IMR-90 (cell line): ENCODE measurements around the gene DHRS3. TPM values are rescaled to one million over a fixed set of nuclear protein-coding genes. Genes with fewer than 3 reads are reported as not detected.

Experiments
- ATAC-seq: fragments of 200-7000 bp; cut with Tn5 transposase; 2 replicates; pipeline ENCODE4 v1.9.1; 2020; ENCODE audit warnings: low read depth, mild to moderate bottlenecking, moderate library complexity
- BruUV-seq: library from RNA; stranded (reverse); fragments of 400-500 nt; replicated peaks from 2 replicates; lab custom pipeline; 2021; lab: Mats Ljungman, UMichigan
- CTCF ChIA-PET: fragments of 300-600 bp; formaldehyde crosslinking; extraction: SDS; loops from one replicate; lab custom pipeline; 2021; ENCODE audit warnings: antibody characterized with exemption; lab: Yijun Ruan, JAX
- POLR2A ChIA-PET: fragments of 300-600 bp; sonication (Branson Sonifier 250); formaldehyde crosslinking; loops from one replicate; lab custom pipeline; 2022; ENCODE audit warnings: antibody characterized with exemption; ENCODE audit not compliant: unreplicated experiment; lab: Charles Lee
- DNase-seq: peaks from one replicate; pipeline ENCODE4 v3.0.0; 2013
- H2AFZ ChIP-seq: replicated peaks from 2 replicates; pipeline ENCODE3; 2013; ENCODE audit warnings: low read length, mild to moderate bottlenecking; ENCODE audit not compliant: poor library complexity
- H2AK5ac ChIP-seq: 2 replicates; pipeline ENCODE4 v1.6.1; 2013; ENCODE audit warnings: low read depth, low read length, inconsistent platforms
- H2AK9ac ChIP-seq: replicated peaks from 2 replicates; pipeline ENCODE3; 2013; ENCODE audit warnings: mild to moderate bottlenecking, low read depth, low read length, moderate library complexity; ENCODE audit not compliant: poor library complexity
- H2BK120ac ChIP-seq: 2 replicates; pipeline ENCODE4 v1.6.1; 2013; ENCODE audit warnings: low read depth, low read length, inconsistent platforms
- H2BK15ac ChIP-seq: 3 replicates; pipeline ENCODE4 v1.6.1; 2013; ENCODE audit warnings: low read depth, low read length, inconsistent platforms
- H2BK20ac ChIP-seq: 2 replicates; pipeline ENCODE4 v1.6.1; 2013; ENCODE audit warnings: low read depth, mild to moderate bottlenecking, inconsistent platforms, low read length, moderate library complexity
- H2BK5ac ChIP-seq: 2 replicates; pipeline ENCODE4 v1.6.1; 2013; ENCODE audit warnings: mild to moderate bottlenecking, low read depth, low read length, inconsistent platforms; ENCODE audit not compliant: poor library complexity, severe bottlenecking
- H3K14ac ChIP-seq: replicated peaks from 2 replicates; pipeline ENCODE4 v1.6.1; 2013; ENCODE audit warnings: low read depth, low read length, inconsistent platforms
- H3K18ac ChIP-seq: 2 replicates; pipeline ENCODE4 v1.6.1; 2013; ENCODE audit warnings: low read depth, low read length, control low read depth
- H3K23ac ChIP-seq: 2 replicates; pipeline ENCODE4 v1.6.1; 2013; ENCODE audit warnings: low read depth, low read length, inconsistent platforms
- H3K27ac ChIP-seq: 2 replicates; pipeline ENCODE4 v1.5.1; 2013; ENCODE audit warnings: mild to moderate bottlenecking, control low read depth, low read length; ENCODE audit not compliant: insufficient read depth
- H3K27me3 ChIP-seq: 2 replicates; pipeline ENCODE4 v1.6.1; 2013; ENCODE audit warnings: low read length; ENCODE audit not compliant: control insufficient read depth, insufficient read depth
- H3K36me3 ChIP-seq: 2 replicates; pipeline ENCODE4 v1.6.1; 2013; ENCODE audit warnings: low read length, mixed read lengths; ENCODE audit not compliant: control insufficient read depth, insufficient read depth
- H3K4ac ChIP-seq: 2 replicates; pipeline ENCODE4 v1.6.1; 2013; ENCODE audit warnings: low read depth, low read length, inconsistent platforms
- H3K4me1 ChIP-seq: 2 replicates; pipeline ENCODE4 v1.6.1; 2013; ENCODE audit warnings: low read length, mixed read lengths; ENCODE audit not compliant: control insufficient read depth, insufficient read depth
- H3K4me2 ChIP-seq: 2 replicates; pipeline ENCODE4 v1.6.1; 2013; ENCODE audit warnings: low read depth, mild to moderate bottlenecking, control low read depth, low read length, moderate library complexity
- H3K4me3 ChIP-seq: 2 replicates; pipeline ENCODE4 v1.5.1; 2013; ENCODE audit warnings: low read depth, mild to moderate bottlenecking, control low read depth, low read length, moderate library complexity; ENCODE audit not compliant: insufficient read depth
- H3K56ac ChIP-seq: 2 replicates; pipeline ENCODE4 v1.6.1; 2013; ENCODE audit warnings: low read length, inconsistent platforms; ENCODE audit not compliant: insufficient read depth; ENCODE audit errors: extremely low read depth
- H3K79me1 ChIP-seq, 2 experiments: 2 replicates each; pipeline ENCODE4 v1.6.1; 2013; ENCODE audit warnings: low read length in 2 of 2, inconsistent platforms in 1 of 2, low read depth in 1 of 2
- H3K9ac ChIP-seq: 2 replicates; pipeline ENCODE4 v1.6.1; 2013; ENCODE audit warnings: low read depth, low read length, control low read depth
- H3K9me1 ChIP-seq: 2 replicates; pipeline ENCODE4 v1.6.1; 2013; ENCODE audit warnings: low read length, inconsistent platforms; ENCODE audit not compliant: insufficient read depth
- H3K9me3 ChIP-seq: 2 replicates; pipeline ENCODE4 v1.6.1; 2013; ENCODE audit warnings: low read length; ENCODE audit not compliant: control insufficient read depth, insufficient read depth
- H4K20me1 ChIP-seq: 2 replicates; pipeline ENCODE4 v1.6.1; 2013; ENCODE audit warnings: low read length, inconsistent platforms; ENCODE audit not compliant: insufficient read depth
- H4K5ac ChIP-seq: 2 replicates; pipeline ENCODE4 v1.6.1; 2013; ENCODE audit warnings: mild to moderate bottlenecking, low read depth, low read length, control low read depth
- H4K8ac ChIP-seq, 2 experiments: 2 replicates each; pipeline ENCODE4 v1.6.1; 2013; ENCODE audit warnings: low read depth in 2 of 2, low read length in 2 of 2, control low read depth in 1 of 2, inconsistent platforms in 1 of 2
- H4K91ac ChIP-seq: 2 replicates; pipeline ENCODE4 v1.6.1; 2013; ENCODE audit warnings: low read depth, low read length, inconsistent platforms; ENCODE audit not compliant: insufficient read depth
- BHLHE40 ChIP-seq: fragments of 150-350 bp; IDR thresholded peaks from 2 replicates; pipeline ENCODE4 v1.6.1; 2016; ENCODE audit warnings: mild to moderate bottlenecking, low read depth, low read length
- CEBPB ChIP-seq: IDR thresholded peaks from 2 replicates; pipeline ENCODE4 v1.6.1; 2012; ENCODE audit warnings: low read depth, low read length, improper control_type of control experiment
- CHD1 ChIP-seq: IDR thresholded peaks from 2 replicates; pipeline ENCODE4 v1.6.1; 2012; ENCODE audit warnings: low read depth, low read length, improper control_type of control experiment
- CTCF ChIP-seq: conservative IDR thresholded peaks from 2 replicates; pipeline ENCODE4 v1.5.1; 2012; ENCODE audit warnings: mild to moderate bottlenecking, low read depth, low read length, improper control_type of control experiment
- FOS ChIP-seq: fragments of 150-350 bp; IDR thresholded peaks from 2 replicates; pipeline ENCODE4 v1.6.1; 2016; ENCODE audit warnings: low read depth, low read length
- MAFK ChIP-seq: IDR thresholded peaks from 2 replicates; pipeline ENCODE4 v1.6.1; 2012; ENCODE audit warnings: low read depth, low read length, improper control_type of control experiment
- MAZ ChIP-seq: IDR thresholded peaks from 2 replicates; pipeline ENCODE4 v1.6.1; 2012; ENCODE audit warnings: low read depth, mild to moderate bottlenecking, low read length, improper control_type of control experiment, moderate library complexity, borderline replicate concordance
- MXI1 ChIP-seq: IDR thresholded peaks from 2 replicates; pipeline ENCODE4 v1.6.1; 2012; ENCODE audit warnings: low read depth, mild to moderate bottlenecking, low read length, moderate library complexity, borderline replicate concordance
- NFE2L2 ChIP-seq: fragments of 150-350 bp; IDR thresholded peaks from 2 replicates; pipeline ENCODE4 v1.6.1; 2016; ENCODE audit warnings: low read depth, mild to moderate bottlenecking, low read length
- POLR2A ChIP-seq: IDR thresholded peaks from 2 replicates; pipeline ENCODE4 v1.6.1; 2012; ENCODE audit warnings: mild to moderate bottlenecking, low read depth, low read length
- RAD21 ChIP-seq: IDR thresholded peaks from 2 replicates; pipeline ENCODE4 v1.6.1; 2012; ENCODE audit warnings: low read length, improper control_type of control experiment
- RCOR1 ChIP-seq: IDR thresholded peaks from 2 replicates; pipeline ENCODE4 v1.6.1; 2012; ENCODE audit warnings: mild to moderate bottlenecking, low read length, improper control_type of control experiment; ENCODE audit not compliant: insufficient replicate concordance
- RFX5 ChIP-seq: IDR thresholded peaks from 2 replicates; pipeline ENCODE4 v1.8.0; 2012; ENCODE audit warnings: low read depth, mild to moderate bottlenecking, low read length, moderate library complexity
- SMC3 ChIP-seq: fragments of 150-350 bp; IDR thresholded peaks from 2 replicates; pipeline ENCODE4 v1.6.1; 2016; ENCODE audit warnings: low read depth, mild to moderate bottlenecking, antibody characterized with exemption, low read length, moderate library complexity
- USF2 ChIP-seq: fragments of 150-350 bp; IDR thresholded peaks from 2 replicates; pipeline ENCODE4 v1.6.1; 2017; ENCODE audit warnings: mild to moderate bottlenecking, antibody characterized with exemption, low read length, low read depth
- WGBS, 2 experiments: methylation state at CpG; one replicate each; pipeline versions ENCODE4 v1.1.5 to v1.1.7; 2013; ENCODE audit warnings: missing lambda C conversion rate in 2 of 2; ENCODE audit not compliant: insufficient read length in 1 of 2; ENCODE audit errors: extremely low coverage in 2 of 2; 5-methylcytosine and 5-hydroxymethylcytosine counted together
- dilution Hi-C: fragments of 300-500 bp; cut with HindIII; formaldehyde crosslinking; loops from one replicate; pipeline ENCODE4 v1.14.3; 2018; ENCODE audit warnings: low sequenced_read_pairs; ENCODE audit not compliant: unreplicated experiment
- in situ Hi-C: fragments of 300-500 bp; cut with MboI; formaldehyde crosslinking; loops from 3 replicates; pipeline ENCODE4 v1.14.3; 2019; ENCODE audit warnings: low sequenced_read_pairs, inconsistent platforms, mixed read lengths
- intact Hi-C: fragments of 100-400 bp; cut with micrococcal nuclease; formaldehyde crosslinking; loops from 2 replicates; pipeline ENCODE4 v1.10.0; 2022
- polyA plus RNA-seq, 3 experiments: library from polyadenylated mRNA; depleted of rRNA; stranded (reverse); fragments of >200 nt; gene quantifications; 2 replicates each; pipeline ENCODE4 v1.2.3, GENCODE V29; 2012; ENCODE audit warnings: low replicate concordance in 1 of 3
- total RNA-seq: library from RNA; depleted of rRNA; stranded (reverse); fragments of >200 nt; gene quantifications from 2 replicates; pipeline ENCODE4 v1.2.3, GENCODE V29; 2012
- TF ChIP-seq, protein P1 (sequence below): fragments of 150-350 bp; IDR thresholded peaks from 2 replicates; pipeline ENCODE4 v1.6.1; 2016; ENCODE audit warnings: low read depth, mild to moderate bottlenecking, low read length, moderate library complexity, borderline replicate concordance

DHRS3 gene
- total and polyA plus RNA-seq, 2 of the 4 experiments (the other 2 are of a cell fraction) = 11.2 to 14.5 TPM

- dilution Hi-C loops = no loop called here
- H3K27me3 ChIP-seq = peaks cover 18% of the 10 kb centered on the region
Measured at GRCh38 chr1:12640237-12640957, 22.4 kb upstream of the DHRS3 start.

More at GRCh38 chr1:12640237-12640957, 22.4 kb upstream of the DHRS3 start:
- Histone ChIP-seq H2BK5ac (no peak overlapping the region), H4K20me1 (no peaks in the 10 kb centered on the region), H3K56ac (no peak overlapping the region), H2BK20ac (no peak overlapping the region), H4K8ac (no peak overlapping the region), H3K79me1 (no peaks in the 10 kb centered on the region), H3K4me1 (peaks cover 3% of the 10 kb centered on the region; the same call in 1 of the 2 replicates), H2BK15ac (no peak overlapping the region), H3K4ac (no peak overlapping the region), H3K14ac (no peak overlapping the region), H3K9me1 (no peaks in the 10 kb centered on the region), H2AFZ (no peak overlapping the region), H3K18ac (no peak overlapping the region), H2AK9ac (no peak overlapping the region), H3K4me3 (no peak overlapping the region), H3K27ac (no peak overlapping the region), H3K9ac (no peak overlapping the region), H3K4me2 (no peak overlapping the region), H4K5ac (no peak overlapping the region), H2BK120ac (no peak overlapping the region), H2AK5ac (no peak overlapping the region), H3K9me3 (peaks cover 21% of the 10 kb centered on the region), H4K91ac (no peak overlapping the region), H3K36me3 (no peaks in the 10 kb centered on the region), H3K23ac (no peak overlapping the region)
- WGBS, 2 experiments = no CpG with 5 or more reads among the region's 7 CpGs
- ATAC-seq (no peak), DNase-seq (no peak)
- TF ChIP-seq POLR2A (no peak), CEBPB (no peak), MAFK (no peak), SMC3 (no peak), RAD21 (no peak), FOS (no peak), USF2 (no peak), RCOR1 (no peak), BHLHE40 (no peak), MAZ (no peak), RFX5 (no peak), CTCF (no peak), CHD1 (no peak), NFE2L2 (no peak), MXI1 (no peak)
- TF ChIP-seq, protein P1, sequence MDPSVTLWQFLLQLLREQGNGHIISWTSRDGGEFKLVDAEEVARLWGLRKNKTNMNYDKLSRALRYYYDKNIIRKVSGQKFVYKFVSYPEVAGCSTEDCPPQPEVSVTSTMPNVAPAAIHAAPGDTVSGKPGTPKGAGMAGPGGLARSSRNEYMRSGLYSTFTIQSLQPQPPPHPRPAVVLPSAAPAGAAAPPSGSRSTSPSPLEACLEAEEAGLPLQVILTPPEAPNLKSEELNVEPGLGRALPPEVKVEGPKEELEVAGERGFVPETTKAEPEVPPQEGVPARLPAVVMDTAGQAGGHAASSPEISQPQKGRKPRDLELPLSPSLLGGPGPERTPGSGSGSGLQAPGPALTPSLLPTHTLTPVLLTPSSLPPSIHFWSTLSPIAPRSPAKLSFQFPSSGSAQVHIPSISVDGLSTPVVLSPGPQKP = no peak
- intact Hi-C loops (no loop called here), in situ Hi-C loops (no loop called here)
- ChIA-PET CTCF (interaction anchor here (0.8 kb wide), 1 partner anchor 19 kb away, joined by 3 read pairs; no protein-coding TSS in a partner anchor), POLR2A (no interaction called here)
- no TSS peak for BruUV-seq
